Prostate gland (tissue), 2 donors: Measurements from ENCODE around the gene CCDC154.

Experiments used
- POLR2A ChIP-seq: fragments of 450-650 bp; IDR thresholded peaks from one replicate; pipeline ENCODE4 v1.6.1; 2016; ENCODE audit warnings: antibody characterized with exemption, mild to moderate bottlenecking
- POLR2AphosphoS5 ChIP-seq: sonication (generic); formaldehyde crosslinking; IDR thresholded peaks from one replicate; pipeline ENCODE4 v1.6.1; 2017; ENCODE audit warnings: antibody characterized with exemption
- TF ChIP-seq, protein P1 (sequence below), 4 experiments: fragments of 200-600 bp in 2 of 4; fragments of 450-650 bp in 2 of 4; sonication (generic) in 2 of 4; IDR thresholded peaks; 1 replicate in 3 of 4; 2 replicates in 1 of 4; pipeline ENCODE4 v1.5.1; 2016 to 2019; ENCODE audit warnings: antibody characterized with exemption in 4 of 4, mild to moderate bottlenecking in 2 of 4, moderate library complexity in 2 of 4

- TF ChIP-seq, protein P1, sequence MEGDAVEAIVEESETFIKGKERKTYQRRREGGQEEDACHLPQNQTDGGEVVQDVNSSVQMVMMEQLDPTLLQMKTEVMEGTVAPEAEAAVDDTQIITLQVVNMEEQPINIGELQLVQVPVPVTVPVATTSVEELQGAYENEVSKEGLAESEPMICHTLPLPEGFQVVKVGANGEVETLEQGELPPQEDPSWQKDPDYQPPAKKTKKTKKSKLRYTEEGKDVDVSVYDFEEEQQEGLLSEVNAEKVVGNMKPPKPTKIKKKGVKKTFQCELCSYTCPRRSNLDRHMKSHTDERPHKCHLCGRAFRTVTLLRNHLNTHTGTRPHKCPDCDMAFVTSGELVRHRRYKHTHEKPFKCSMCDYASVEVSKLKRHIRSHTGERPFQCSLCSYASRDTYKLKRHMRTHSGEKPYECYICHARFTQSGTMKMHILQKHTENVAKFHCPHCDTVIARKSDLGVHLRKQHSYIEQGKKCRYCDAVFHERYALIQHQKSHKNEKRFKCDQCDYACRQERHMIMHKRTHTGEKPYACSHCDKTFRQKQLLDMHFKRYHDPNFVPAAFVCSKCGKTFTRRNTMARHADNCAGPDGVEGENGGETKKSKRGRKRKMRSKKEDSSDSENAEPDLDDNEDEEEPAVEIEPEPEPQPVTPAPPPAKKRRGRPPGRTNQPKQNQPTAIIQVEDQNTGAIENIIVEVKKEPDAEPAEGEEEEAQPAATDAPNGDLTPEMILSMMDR (IDR thresholded peaks at IDR 0.05) = no peak
- TF ChIP-seq POLR2AphosphoS5 (no peak), POLR2A (no peak)
These were observed 7.5 kb downstream of the CCDC154 start for GRCh38 chr16:1436731-1437355.
